Retinal pigment epithelial cell (primary cell): ENCODE measurements around the gene ZNF701.
"Not testable (repeated sequence)": the region's sequence is repeated elsewhere in the genome, so short reads cannot be mapped to it uniquely, and the experiment has no call there.

Source experiments
- DNase-seq: peaks from one replicate; pipeline ENCODE4 v3.0.0-alpha.2; 2010; ENCODE audit warnings: low read depth
- H3K4me3 ChIP-seq: 2 replicates; pipeline ENCODE4 v1.5.1; 2011; ENCODE audit warnings: mild to moderate bottlenecking, low read length, control low read depth, moderate library complexity
- TF ChIP-seq, protein P1 (sequence below): conservative IDR thresholded peaks from 2 replicates; pipeline ENCODE4 v1.5.1; 2011; ENCODE audit warnings: low read depth, low read length, control low read depth, inconsistent platforms

The ZNF701 gene

DNA sequence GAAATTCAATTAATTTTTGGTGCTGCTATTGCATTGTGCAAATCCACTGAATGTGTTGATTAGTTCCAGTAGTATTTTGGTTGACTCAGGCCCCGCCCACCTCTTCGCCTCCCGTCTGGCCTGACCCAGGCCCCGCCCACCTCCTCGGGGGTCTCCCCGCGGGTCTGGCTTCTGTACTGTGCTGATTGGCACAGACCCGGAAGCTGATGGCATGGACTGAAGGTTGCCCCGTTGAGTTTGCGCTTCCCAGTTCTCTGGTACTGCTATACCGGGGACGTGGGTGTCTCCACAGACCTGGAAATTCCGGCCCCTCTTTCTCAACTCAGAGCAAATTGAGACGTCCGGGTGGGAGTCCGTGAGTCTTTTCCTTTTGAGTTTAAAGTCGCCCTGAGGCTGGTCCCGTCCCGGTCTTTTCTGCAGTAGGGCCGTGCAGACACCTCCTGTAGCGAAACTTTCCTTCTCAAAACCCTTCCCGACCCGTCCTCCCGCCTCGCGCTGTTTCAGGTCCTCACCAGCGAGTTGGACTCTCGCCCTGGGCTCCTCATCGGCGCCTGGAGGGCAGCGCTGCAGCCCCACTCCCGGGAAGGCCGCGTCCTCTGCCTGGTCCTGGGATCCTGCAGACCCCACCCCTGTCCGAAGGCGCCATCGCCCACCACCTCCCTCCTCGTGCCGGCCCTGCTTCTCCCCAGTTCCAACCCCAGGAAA is 14.8 kb downstream of the ZNF701 start:
- no peak for DNase-seq
- TF ChIP-seq, protein P1, sequence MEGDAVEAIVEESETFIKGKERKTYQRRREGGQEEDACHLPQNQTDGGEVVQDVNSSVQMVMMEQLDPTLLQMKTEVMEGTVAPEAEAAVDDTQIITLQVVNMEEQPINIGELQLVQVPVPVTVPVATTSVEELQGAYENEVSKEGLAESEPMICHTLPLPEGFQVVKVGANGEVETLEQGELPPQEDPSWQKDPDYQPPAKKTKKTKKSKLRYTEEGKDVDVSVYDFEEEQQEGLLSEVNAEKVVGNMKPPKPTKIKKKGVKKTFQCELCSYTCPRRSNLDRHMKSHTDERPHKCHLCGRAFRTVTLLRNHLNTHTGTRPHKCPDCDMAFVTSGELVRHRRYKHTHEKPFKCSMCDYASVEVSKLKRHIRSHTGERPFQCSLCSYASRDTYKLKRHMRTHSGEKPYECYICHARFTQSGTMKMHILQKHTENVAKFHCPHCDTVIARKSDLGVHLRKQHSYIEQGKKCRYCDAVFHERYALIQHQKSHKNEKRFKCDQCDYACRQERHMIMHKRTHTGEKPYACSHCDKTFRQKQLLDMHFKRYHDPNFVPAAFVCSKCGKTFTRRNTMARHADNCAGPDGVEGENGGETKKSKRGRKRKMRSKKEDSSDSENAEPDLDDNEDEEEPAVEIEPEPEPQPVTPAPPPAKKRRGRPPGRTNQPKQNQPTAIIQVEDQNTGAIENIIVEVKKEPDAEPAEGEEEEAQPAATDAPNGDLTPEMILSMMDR: no peak
- H3K4me3 ChIP-seq: no peak overlapping the region

DNA sequence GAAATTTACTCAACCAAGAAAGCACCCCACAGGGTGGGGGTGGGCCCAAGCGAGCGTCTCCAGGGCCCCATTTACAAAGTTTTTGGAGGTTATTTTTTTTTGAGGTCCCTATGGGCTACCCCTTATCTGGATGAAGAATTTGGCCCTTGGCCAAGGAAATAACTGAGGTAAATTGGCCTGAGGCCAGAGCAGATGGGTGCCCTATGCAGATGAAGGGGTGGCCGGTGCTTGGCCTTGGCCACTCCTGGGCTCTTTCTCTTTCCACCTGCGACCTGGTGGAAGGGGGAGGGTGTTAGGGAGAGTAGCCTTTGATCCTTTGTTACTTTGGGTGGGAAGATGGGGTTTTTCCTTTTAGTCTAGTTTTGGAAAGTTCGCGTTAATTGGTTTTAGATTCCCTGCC is 15.5 kb downstream of the ZNF701 start:
- TF ChIP-seq, protein P1: no peak
- no peak for DNase-seq

DNA sequence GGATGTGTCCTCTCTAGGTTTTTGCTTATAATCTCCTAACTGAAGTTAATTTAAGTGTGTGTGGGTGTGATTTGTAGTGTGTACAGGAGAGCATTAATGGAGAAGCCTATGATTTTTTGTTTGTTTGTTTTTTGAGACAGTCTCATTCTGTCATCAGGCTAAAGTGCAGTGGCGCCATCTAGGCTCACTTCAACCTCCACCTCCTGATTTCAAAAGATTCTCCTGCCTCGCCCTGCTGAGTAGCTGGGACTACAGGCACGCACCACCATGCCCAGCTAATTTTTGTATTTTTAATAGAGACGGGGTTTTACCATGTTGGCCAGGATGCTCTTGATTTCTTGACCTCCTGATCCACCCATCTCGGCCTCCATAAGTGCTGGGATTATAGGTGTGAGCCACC is 20.6 kb downstream of the ZNF701 start:
- no peak for DNase-seq
- H3K4me3 ChIP-seq: no peak overlapping the region
- TF ChIP-seq, protein P1: no peak

More for the DNA sequence above, 15.5 kb downstream of the ZNF701 start:
- H3K4me3 ChIP-seq: no peak overlapping the region

DNA sequence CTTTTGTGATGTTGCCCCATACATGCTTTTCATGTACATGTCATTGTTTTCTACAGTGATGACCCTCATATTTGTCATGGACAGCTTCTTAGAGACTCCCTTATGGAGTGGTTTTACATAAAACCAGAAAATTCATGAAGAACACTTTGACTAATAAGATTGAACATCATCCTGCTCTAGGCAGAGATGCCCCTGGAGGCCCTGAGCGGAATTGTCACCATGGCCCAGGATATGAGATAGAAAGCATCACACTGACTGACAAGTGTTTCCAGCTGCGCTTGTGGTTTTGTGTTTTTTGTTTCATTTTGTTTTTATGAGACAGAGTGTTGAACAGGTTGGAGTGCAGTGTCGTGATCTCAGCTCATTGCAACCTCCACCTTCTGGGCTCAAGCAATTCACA is 22.2 kb downstream of the ZNF701 start:
- H3K4me3 ChIP-seq: no peak overlapping the region
- TF ChIP-seq, protein P1: no peak
- DNase-seq: no peak

DNA sequence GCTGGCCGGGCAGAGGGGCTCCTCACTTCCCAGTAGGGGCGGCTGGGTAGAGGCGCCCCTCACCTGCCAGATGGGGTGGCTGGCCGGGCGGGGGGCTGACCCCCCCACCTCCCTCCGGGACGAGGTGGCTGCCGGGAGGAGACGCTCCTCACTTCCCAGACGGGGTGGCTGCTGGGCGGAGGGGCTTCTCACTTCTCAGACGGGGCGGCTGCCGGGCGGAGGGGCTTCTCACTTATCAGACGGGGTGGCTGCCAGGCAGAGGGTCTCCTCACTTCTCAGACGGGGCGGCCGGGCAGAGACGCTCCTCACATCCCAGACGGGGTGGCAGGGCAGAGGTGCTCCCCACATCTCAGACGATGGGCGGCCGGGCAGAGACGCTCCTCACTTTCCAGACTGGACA is 23.4 kb downstream of the ZNF701 start:
- not testable (repeated sequence) for DNase-seq, H3K4me3 ChIP-seq

DNA sequence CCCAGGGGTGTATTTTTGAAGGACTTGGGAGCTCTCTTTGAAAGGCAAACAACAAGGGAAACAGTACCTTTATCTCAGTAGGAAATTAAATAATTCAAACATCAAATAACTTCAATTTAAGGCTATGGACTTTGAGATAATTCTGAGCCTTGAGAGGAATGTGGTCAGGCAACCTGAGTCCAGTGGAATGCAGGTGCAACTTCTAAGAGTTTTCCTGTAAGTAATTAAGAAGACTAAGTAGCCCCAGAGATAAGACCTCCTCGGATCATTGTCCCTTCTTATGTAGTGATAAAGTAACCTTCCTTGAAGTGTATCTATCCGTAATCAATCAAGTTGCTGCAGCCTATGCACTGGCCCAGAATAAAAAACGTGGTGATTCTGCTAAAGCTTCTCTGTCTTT is 29.2 kb downstream of the ZNF701 start:
- H3K4me3 ChIP-seq: no peak overlapping the region
- TF ChIP-seq, protein P1: no peak
- no peak for DNase-seq

DNA sequence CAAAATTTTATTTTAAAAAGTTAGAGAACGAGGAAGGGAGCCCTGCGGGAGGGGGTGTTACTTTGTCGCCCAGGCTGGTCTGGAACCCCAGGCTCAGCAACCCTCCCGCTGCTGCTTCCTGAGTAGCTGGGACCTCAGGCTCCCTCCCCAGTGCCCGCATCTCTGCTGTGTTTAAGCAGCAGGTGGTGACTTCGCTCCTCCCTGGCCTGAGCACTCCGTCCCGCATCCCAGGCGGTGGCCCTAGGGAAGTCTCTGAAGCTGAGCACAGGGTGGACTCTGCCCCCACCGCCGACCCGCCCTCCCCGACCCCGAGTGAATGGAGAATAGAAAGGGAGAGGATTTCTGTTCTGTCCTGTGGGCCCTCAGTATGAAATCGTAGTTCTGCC is 30.5 kb downstream of the ZNF701 start:
- peak overlapping the region; percentile 72 for H3K4me3 ChIP-seq
- TF ChIP-seq, protein P1: no peak
- no peak for DNase-seq
